Epidermal melanocyte (primary cell): ENCODE results near the gene TCF3.

Source experiments
- DNase-seq: peaks from one replicate; pipeline ENCODE4 v3.0.0; 2011; ENCODE audit warnings: low spot score; ENCODE audit not compliant: insufficient read length

Gene TCF3

GRCh38 chr19:1612114-1613086, 40.0 kb downstream of the TCF3 start:
- DNase-seq: no peak

- DNase-seq: no peak
Measured at GRCh38 chr19:1611353-1611752, 41.1 kb downstream of the TCF3 start.

- no peak for DNase-seq
Measured at GRCh38 chr19:1610579-1610978, 41.8 kb downstream of the TCF3 start.

- no peak for DNase-seq
Measured at GRCh38 chr19:1609680-1610474, 42.5 kb downstream of the TCF3 start.

GRCh38 chr19:1609103-1609396, 43.4 kb downstream of the TCF3 start:
- DNase-seq: no peak

- no peak for DNase-seq
Measured at GRCh38 chr19:1608359-1609102, 43.9 kb downstream of the TCF3 start.

GRCh38 chr19:1606138-1606651, 46.2 kb downstream of the TCF3 start:
- DNase-seq: no peak

GRCh38 chr19:1605236-1606137, 46.9 kb downstream of the TCF3 start, which contains the start of gene UQCR11:
TSS of gene UQCR11 (minus strand) at chr19:1605462. CDS start at chr19:1605409, 53 bp downstream.
- peak; percentile 98 for DNase-seq

GRCh38 chr19:1602091-1602707, 50.2 kb downstream of the TCF3 start:
- DNase-seq: no peak

- DNase-seq: no peak
Measured at GRCh38 chr19:1601613-1602064, 50.8 kb downstream of the TCF3 start.

- DNase-seq: no peak
Measured at GRCh38 chr19:1599460-1599846, 53.0 kb downstream of the TCF3 start.

GRCh38 chr19:1598777-1599459, 53.5 kb downstream of the TCF3 start:
- DNase-seq: no peak

GRCh38 chr19:1593501-1593772, 59.0 kb downstream of the TCF3 start:
- no peak for DNase-seq

GRCh38 chr19:1592755-1593500, 59.5 kb downstream of the TCF3 start, which contains the start of gene MBD3:
TSS of gene MBD3 (minus strand) at chr19:1592865. CDS start at chr19:1592631, 234 bp downstream.
- DNase-seq: peak; percentile 94

- DNase-seq: peak; percentile 90
Measured at GRCh38 chr19:1592024-1592754, 60.2 kb downstream of the TCF3 start.

- DNase-seq: no peak
Measured at GRCh38 chr19:1591421-1592023, 60.9 kb downstream of the TCF3 start.

GRCh38 chr19:1590641-1591397, 61.6 kb downstream of the TCF3 start:
- DNase-seq: no peak
